ENCODE results near the gene PLB1. TPM values are rescaled to one million over a fixed set of nuclear protein-coding genes. Genes with fewer than 3 reads are reported as not detected.

The PLB1 gene
- polyA plus RNA-seq, 3 donors = 20.2 to 35.8 (median 23.9) TPM

- Mint-ChIP-seq H3K27me3 (ENCODE audit: low read depth in 3 of 3) (peaks cover 0 to 3% (median 1%) of the 10 kb centered on the region in 3 donors), H3K36me3 (peaks cover 71 to 82% of the 10 kb centered on the region in 2 donors), H3K9me3 (no peaks in the 10 kb centered on the region), H3K4me1 (no peaks in the 10 kb centered on the region), H3K4me3 (no peak overlapping the region), H3K27ac (peak overlapping the region in 4 of 7 donors; percentile 31 to 75 (median 62))
- Histone ChIP-seq H3K9me3 (replicated peaks in 1 of 2; ENCODE audit: control insufficient read depth in 1 of 2, insufficient read depth in 1 of 2, low read length in 2 of 2) (no peaks in the 10 kb centered on the region), H3K27me3 (ENCODE audit: control insufficient read depth in 2 of 2, insufficient read depth in 2 of 2, low read length in 2 of 2) (no peaks in the 10 kb centered on the region), H3K4me3 (replicated peaks in 1 of 3; ENCODE audit: low read depth in 2 of 3, low read length in 3 of 3) (no peak overlapping the region), H3K9ac (ENCODE audit: insufficient read depth, low read length, poor library complexity, severe bottlenecking) (no peak overlapping the region), H3K4me2 (replicated peaks; ENCODE audit: extremely low read depth, low read length, poor library complexity, severe bottlenecking) (no peak overlapping the region), H4K20me1 (ENCODE audit: insufficient read depth, low read length) (no peaks in the 10 kb centered on the region), H3K27ac (ENCODE audit: low read depth in 1 of 2, low read length in 2 of 2) (no peak overlapping the region), H3K79me2 (ENCODE audit: insufficient read depth, low read length) (no peaks in the 10 kb centered on the region), H3K36me3 (replicated peaks in 1 of 2; ENCODE audit: control insufficient read depth in 1 of 2, insufficient read depth in 2 of 2, low read length in 2 of 2) (peaks cover 70 to 94% of the 10 kb centered on the region in 2 donors), H2AFZ (ENCODE audit: insufficient read depth, low read depth, low read length, poor library complexity, severe bottlenecking) (no peak overlapping the region), H3K4me1 (ENCODE audit: control insufficient read depth in 1 of 2, insufficient read depth in 2 of 2, low read length in 2 of 2) (no peaks in the 10 kb centered on the region)
- TF ChIP-seq CTCF (IDR thresholded peaks at IDR 0.05) = no peak
- intact Hi-C loops (cut with micrococcal nuclease) = no loop called here
- 100% methylated on average over 3 of the region's 5 CpGs for whole genome bisulfite sequencing (ENCODE audit: insufficient coverage)
- DNase-seq = no peak
Observed at GRCh38 chr2:28633746-28634145, 137.9 kb downstream of the PLB1 start.

DNA sequence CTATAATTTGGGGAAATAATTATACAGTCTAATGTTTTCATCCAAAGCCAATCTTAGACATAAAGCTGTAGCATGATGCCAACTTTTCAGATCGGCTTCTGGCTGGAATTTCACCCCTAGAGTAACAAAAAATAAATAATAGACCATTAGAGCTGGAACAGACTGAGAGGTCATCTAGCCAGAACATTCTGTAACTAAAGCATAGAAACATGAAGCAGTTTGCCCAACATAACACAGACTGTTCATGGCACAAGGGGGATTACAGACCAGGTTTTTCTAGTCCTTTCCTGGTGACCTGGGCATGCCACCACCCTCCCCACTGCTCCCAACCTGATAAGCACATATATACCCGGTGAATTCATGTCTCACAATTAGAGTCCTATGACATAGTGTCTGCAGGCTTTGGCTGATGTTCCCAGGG is 139.3 kb downstream of the PLB1 start:
- no peak overlapping the region for H3K4me2 ChIP-seq (replicated peaks; ENCODE audit: extremely low read depth, low read length, poor library complexity, severe bottlenecking)
- Mint-ChIP-seq H3K9me3 (no peaks in the 10 kb centered on the region), H3K36me3 (peaks cover 70 to 84% of the 10 kb centered on the region in 2 donors), H3K27me3 (ENCODE audit: low read depth in 3 of 3) (peaks cover 0 to 3% (median 1%) of the 10 kb centered on the region in 3 donors), H3K4me1 (no peaks in the 10 kb centered on the region), H3K27ac (peak overlapping the region in 2 of 7 donors; percentile 56), H3K4me3 (no peak overlapping the region)
- H3K4me1 ChIP-seq (ENCODE audit: control insufficient read depth in 1 of 2, insufficient read depth in 2 of 2, low read length in 2 of 2) = no peaks in the 10 kb centered on the region
- no peaks in the 10 kb centered on the region for H3K27me3 ChIP-seq (ENCODE audit: control insufficient read depth in 2 of 2, insufficient read depth in 2 of 2, low read length in 2 of 2)
- H3K27ac ChIP-seq (ENCODE audit: low read depth in 1 of 2, low read length in 2 of 2) = no peak overlapping the region
- peaks cover 56 to 88% of the 10 kb centered on the region in 2 donors for H3K36me3 ChIP-seq (replicated peaks in 1 of 2; ENCODE audit: control insufficient read depth in 1 of 2, insufficient read depth in 2 of 2, low read length in 2 of 2)
- intact Hi-C loops (cut with micrococcal nuclease) = no loop called here
- no peak for DNase-seq
- H2AFZ ChIP-seq (ENCODE audit: insufficient read depth, low read depth, low read length, poor library complexity, severe bottlenecking) = no peak overlapping the region
- no peak for TF ChIP-seq CTCF (IDR thresholded peaks at IDR 0.05)
- 100% methylated on average over 2 of the region's 2 CpGs for WGBS (ENCODE audit: insufficient coverage)
- H4K20me1 ChIP-seq (ENCODE audit: insufficient read depth, low read length) = no peaks in the 10 kb centered on the region
- no peak overlapping the region for H3K4me3 ChIP-seq (replicated peaks in 1 of 3; ENCODE audit: low read depth in 2 of 3, low read length in 3 of 3)
- H3K9ac ChIP-seq (ENCODE audit: insufficient read depth, low read length, poor library complexity, severe bottlenecking) = no peak overlapping the region
- no peaks in the 10 kb centered on the region for H3K79me2 ChIP-seq (ENCODE audit: insufficient read depth, low read length)
- H3K9me3 ChIP-seq (replicated peaks in 1 of 2; ENCODE audit: control insufficient read depth in 1 of 2, insufficient read depth in 1 of 2, low read length in 2 of 2) = no peaks in the 10 kb centered on the region
